Upper lobe of left lung (tissue), 6 donors: Measurements from ENCODE around the gene LIME1. TPM values are rescaled to one million over a fixed set of nuclear protein-coding genes. Genes with fewer than 3 reads are reported as not detected.

ENCODE experiments used
- ATAC-seq, 2 donors: fragments of 200-7000 bp; cut with Tn5 transposase; one replicate each; pipeline ENCODE4 v1.9.1; 2022; ENCODE audit warnings: mild to moderate bottlenecking in 2 of 2, moderate library complexity in 2 of 2; ENCODE audit not compliant: low FRiP score in 2 of 2
- DNase-seq, 2 donors: peaks; one replicate each; pipeline ENCODE4 v3.0.0-alpha.2; 2019 to 2020
- H3K27ac ChIP-seq, 4 donors: fragments of 200-600 bp; sonication (generic); one replicate each; pipeline ENCODE4 v1.5.1; 2016 to 2019
- H3K27me3 ChIP-seq, 4 donors: fragments of 200-600 bp; sonication (generic); one replicate each; pipeline ENCODE4 v1.5.1; 2017 to 2019
- H3K36me3 ChIP-seq, 4 donors: fragments of 200-600 bp; sonication (generic); one replicate each; pipeline ENCODE4 v1.5.1; 2016 to 2019
- H3K4me1 ChIP-seq, 4 donors: fragments of 200-600 bp; sonication (generic); one replicate each; pipeline ENCODE4 v1.5.1; 2018 to 2019
- H3K4me3 ChIP-seq, 4 donors: fragments of 200-600 bp; sonication (generic); one replicate each; pipeline ENCODE4 v1.5.1; 2017 to 2019; ENCODE audit warnings: mild to moderate bottlenecking in 2 of 4, moderate library complexity in 1 of 4
- H3K9me3 ChIP-seq, 4 donors: fragments of 200-600 bp; sonication (generic); one replicate each; pipeline ENCODE4 v1.5.1; 2018 to 2019
- EP300 ChIP-seq, 4 donors: sonication (generic); formaldehyde crosslinking; IDR thresholded peaks; one replicate each; pipeline ENCODE4 v1.5.1; 2017; ENCODE audit warnings: antibody characterized with exemption in 4 of 4, control low read depth in 2 of 4
- POLR2A ChIP-seq, 4 donors: fragments of 450-650 bp; IDR thresholded peaks; one replicate each; pipeline ENCODE4 v1.5.1; 2016 to 2017; ENCODE audit warnings: antibody characterized with exemption in 4 of 4, mild to moderate bottlenecking in 2 of 4
- POLR2AphosphoS5 ChIP-seq, 2 donors: sonication (generic); formaldehyde crosslinking; IDR thresholded peaks; one replicate each; pipeline ENCODE4 v1.5.1; 2017; ENCODE audit warnings: antibody characterized with exemption in 2 of 2
- WGBS, 2 donors: methylation state at CpG; one replicate each; pipeline ENCODE4 v1.1.5; 2017 to 2018; 5-methylcytosine and 5-hydroxymethylcytosine counted together
- total RNA-seq, 6 donors: library from RNA; depleted of rRNA in 4 of 6; stranded (reverse); fragments of >200 nt in 4 of 6; gene quantifications; one replicate each; pipeline versions ENCODE4 v1.1.0 to v1.2.1, GENCODE V29; 2016 to 2021
- TF ChIP-seq, protein P1 (sequence below), 6 experiments: fragments of 450-650 bp in 4 of 6; fragments of 200-600 bp in 2 of 6; sonication (generic) in 2 of 6; IDR thresholded peaks; one replicate each; pipeline ENCODE4 v1.5.1; 2016 to 2019; ENCODE audit warnings: antibody characterized with exemption in 6 of 6
- donor health status: DM: no; HTN: no; CAD: no; lungs with moderate emphysema.
- donor health status: DM: no; HTN: yes; CAD: no; lungs with severe emphysema.

The LIME1 gene
- total RNA-seq, 6 donors from 2014 or later: 12.4 to 51.3 (median 15.3) TPM

DNA sequence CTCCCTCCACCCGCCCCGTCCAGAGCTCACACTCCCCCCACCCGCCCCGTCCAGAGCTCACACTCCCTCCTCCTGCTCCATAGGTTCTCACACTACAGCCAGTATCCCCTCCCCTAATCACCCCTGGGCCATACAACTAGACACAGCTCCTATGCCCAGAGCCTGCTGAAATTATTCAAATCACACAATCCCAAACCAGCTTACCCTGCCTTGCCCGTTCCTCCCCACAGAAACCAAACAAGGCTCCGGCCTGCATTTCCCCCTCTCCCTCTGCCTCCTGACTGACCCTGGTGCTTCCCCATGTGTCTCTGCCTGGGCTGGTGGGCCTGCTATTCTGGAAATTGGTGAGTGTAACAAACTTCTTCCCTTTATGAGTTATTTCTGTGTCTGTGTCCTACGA lies 21.7 kb downstream of the LIME1 start:
- Histone ChIP-seq H3K27me3 (no peaks in the 10 kb centered on the region), H3K4me1 (no peaks in the 10 kb centered on the region), H3K36me3 (peaks cover 0 to 4% (median 0%) of the 10 kb centered on the region in 4 donors), H3K9me3 (no peaks in the 10 kb centered on the region), H3K27ac (no peak overlapping the region), H3K4me3 (no peak overlapping the region)
- DNase-seq: no peak
- 91 to 95% methylated on average over 3 of the region's 7 CpGs for WGBS, 2 donors
- TF ChIP-seq, protein P1, sequence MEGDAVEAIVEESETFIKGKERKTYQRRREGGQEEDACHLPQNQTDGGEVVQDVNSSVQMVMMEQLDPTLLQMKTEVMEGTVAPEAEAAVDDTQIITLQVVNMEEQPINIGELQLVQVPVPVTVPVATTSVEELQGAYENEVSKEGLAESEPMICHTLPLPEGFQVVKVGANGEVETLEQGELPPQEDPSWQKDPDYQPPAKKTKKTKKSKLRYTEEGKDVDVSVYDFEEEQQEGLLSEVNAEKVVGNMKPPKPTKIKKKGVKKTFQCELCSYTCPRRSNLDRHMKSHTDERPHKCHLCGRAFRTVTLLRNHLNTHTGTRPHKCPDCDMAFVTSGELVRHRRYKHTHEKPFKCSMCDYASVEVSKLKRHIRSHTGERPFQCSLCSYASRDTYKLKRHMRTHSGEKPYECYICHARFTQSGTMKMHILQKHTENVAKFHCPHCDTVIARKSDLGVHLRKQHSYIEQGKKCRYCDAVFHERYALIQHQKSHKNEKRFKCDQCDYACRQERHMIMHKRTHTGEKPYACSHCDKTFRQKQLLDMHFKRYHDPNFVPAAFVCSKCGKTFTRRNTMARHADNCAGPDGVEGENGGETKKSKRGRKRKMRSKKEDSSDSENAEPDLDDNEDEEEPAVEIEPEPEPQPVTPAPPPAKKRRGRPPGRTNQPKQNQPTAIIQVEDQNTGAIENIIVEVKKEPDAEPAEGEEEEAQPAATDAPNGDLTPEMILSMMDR (IDR thresholded peaks at IDR 0.05): no peak
- no peak for TF ChIP-seq EP300 (IDR thresholded peaks at IDR 0.05)
- TF ChIP-seq POLR2AphosphoS5 (IDR thresholded peaks at IDR 0.05): no peak
- no peak for TF ChIP-seq POLR2A (IDR thresholded peaks at IDR 0.05)
- no peak for ATAC-seq

DNA sequence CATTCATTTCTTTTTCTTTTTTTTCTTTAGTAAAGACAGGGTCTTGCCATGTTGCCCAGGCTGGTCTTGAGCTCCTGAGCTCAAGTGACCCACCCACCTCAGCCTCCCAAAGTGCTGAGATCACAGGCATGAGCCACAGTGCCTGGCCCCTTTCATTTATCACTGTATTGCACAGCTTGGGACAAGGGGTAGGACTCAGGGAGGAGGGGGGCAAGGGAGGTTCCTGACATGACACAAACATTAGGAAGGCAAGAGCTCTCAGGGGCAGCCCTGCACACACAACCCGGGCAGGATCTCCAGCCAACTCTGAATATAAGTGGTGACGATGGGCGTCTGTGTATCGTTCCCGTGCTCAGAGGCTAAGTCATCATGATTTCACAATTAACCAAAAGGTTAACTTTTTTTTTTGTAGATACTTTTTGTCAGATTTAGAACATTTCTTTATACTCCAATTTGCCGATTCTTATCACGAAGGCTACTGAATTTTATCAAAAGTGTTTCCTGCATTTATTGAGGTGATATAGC lies 23.0 kb downstream of the LIME1 start:
- Histone ChIP-seq H3K9me3 (no peaks in the 10 kb centered on the region), H3K4me1 (no peaks in the 10 kb centered on the region), H3K27me3 (no peaks in the 10 kb centered on the region), H3K36me3 (peaks cover 0 to 4% (median 0%) of the 10 kb centered on the region in 4 donors), H3K4me3 (no peak overlapping the region), H3K27ac (no peak overlapping the region)
- 79 to 80% methylated on average over 7 of the region's 7 CpGs for WGBS, 2 donors
- TF ChIP-seq POLR2A (IDR thresholded peaks at IDR 0.05) (no peak), EP300 (IDR thresholded peaks at IDR 0.05) (no peak), POLR2AphosphoS5 (IDR thresholded peaks at IDR 0.05) (no peak)
- TF ChIP-seq, protein P1 (IDR thresholded peaks at IDR 0.05): no peak
- DNase-seq (no peak), ATAC-seq (no peak)

DNA sequence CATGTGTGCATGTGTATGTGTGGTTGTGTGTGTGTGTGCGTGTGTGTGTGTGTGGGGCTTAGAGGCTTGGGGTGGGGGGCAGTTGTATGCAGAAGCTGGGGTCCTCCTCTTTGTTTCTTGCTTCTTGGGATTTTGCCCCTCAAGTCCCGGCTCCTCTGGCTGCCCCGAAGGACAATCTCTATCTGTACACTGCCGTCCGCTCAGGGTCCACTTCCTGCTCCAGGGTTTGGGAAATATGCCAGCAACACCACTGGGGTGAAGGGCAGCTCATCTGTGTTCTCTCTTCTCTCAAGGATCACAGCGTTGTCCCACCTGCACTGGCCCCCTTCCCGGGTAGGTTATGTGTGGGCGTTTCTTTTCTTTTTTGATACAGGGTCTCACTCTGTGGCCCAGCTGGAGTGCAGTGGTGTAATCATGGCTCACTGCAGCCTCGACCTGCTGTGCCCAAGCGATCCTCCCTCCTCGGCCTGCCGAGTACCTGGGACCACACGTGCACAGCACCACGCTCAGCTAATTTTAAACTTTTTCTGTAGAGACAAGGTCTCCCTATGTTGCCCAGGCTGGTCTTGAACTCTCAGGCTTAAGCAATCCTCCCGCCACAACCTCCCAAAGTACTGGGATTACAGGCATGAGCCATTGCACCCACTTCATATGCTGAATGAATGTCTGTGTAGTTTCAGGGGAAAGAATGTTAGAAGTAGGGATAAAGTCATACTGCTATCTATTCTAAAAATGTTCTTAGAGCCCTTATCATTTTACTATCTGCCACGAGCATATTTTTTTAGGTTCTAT lies 28.8 kb downstream of the LIME1 start:
- Histone ChIP-seq H3K27me3 (no peaks in the 10 kb centered on the region), H3K4me3 (no peak overlapping the region), H3K9me3 (no peaks in the 10 kb centered on the region), H3K36me3 (peaks cover 0 to 32% (median 11%) of the 10 kb centered on the region in 4 donors), H3K27ac (no peak overlapping the region), H3K4me1 (no peaks in the 10 kb centered on the region)
- no peak for ATAC-seq
- DNase-seq: no peak
- 84% methylated on average over 16 of the region's 16 CpGs for WGBS, 2 donors
- TF ChIP-seq POLR2AphosphoS5 (IDR thresholded peaks at IDR 0.05) (no peak), EP300 (IDR thresholded peaks at IDR 0.05) (no peak), POLR2A (IDR thresholded peaks at IDR 0.05) (no peak)
- TF ChIP-seq, protein P1 (IDR thresholded peaks at IDR 0.05): no peak

DNA sequence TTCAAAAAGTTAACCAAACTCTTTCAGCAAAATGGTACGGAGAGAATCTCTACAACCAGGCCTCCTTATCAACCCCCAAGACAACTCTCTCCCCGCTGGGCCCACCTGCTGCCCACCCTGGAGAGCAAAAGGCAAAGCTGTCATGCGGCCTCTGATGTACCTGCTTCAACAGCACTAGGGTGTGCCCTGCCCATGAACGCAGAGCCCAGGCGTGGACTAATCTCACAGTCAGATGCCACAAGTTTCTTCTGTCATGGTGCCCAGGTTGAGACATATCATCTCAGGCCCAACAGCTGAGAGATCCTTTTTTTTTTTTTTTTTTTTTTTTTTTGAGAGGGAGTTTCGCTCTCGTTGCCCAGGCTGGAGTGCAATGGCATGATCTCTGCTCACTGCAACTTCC lies 29.4 kb downstream of the LIME1 start:
- no peaks in the 10 kb centered on the region for H3K9me3 ChIP-seq
- no peak overlapping the region for H3K27ac ChIP-seq
- 81 to 85% methylated on average over 7 of the region's 7 CpGs for WGBS, 2 donors
- no peak for ATAC-seq
- no peaks in the 10 kb centered on the region for H3K27me3 ChIP-seq
- DNase-seq: no peak
- TF ChIP-seq POLR2A (IDR thresholded peaks at IDR 0.05) (no peak), POLR2AphosphoS5 (IDR thresholded peaks at IDR 0.05) (no peak), EP300 (IDR thresholded peaks at IDR 0.05) (no peak)
- TF ChIP-seq, protein P1 (IDR thresholded peaks at IDR 0.05): no peak
- no peak overlapping the region for H3K4me3 ChIP-seq
- H3K4me1 ChIP-seq: no peaks in the 10 kb centered on the region
- peaks cover 0 to 37% (median 11%) of the 10 kb centered on the region in 4 donors for H3K36me3 ChIP-seq
